Measurements from ENCODE around the gene GALNT9. TPM values are rescaled to one million over a fixed set of nuclear protein-coding genes. Genes with fewer than 3 reads are reported as not detected.

GALNT9 gene
- total and polyA plus RNA-seq, 7 donors = 0.28 to 5.0 (median 2.8) TPM; not detected in 2

DNA sequence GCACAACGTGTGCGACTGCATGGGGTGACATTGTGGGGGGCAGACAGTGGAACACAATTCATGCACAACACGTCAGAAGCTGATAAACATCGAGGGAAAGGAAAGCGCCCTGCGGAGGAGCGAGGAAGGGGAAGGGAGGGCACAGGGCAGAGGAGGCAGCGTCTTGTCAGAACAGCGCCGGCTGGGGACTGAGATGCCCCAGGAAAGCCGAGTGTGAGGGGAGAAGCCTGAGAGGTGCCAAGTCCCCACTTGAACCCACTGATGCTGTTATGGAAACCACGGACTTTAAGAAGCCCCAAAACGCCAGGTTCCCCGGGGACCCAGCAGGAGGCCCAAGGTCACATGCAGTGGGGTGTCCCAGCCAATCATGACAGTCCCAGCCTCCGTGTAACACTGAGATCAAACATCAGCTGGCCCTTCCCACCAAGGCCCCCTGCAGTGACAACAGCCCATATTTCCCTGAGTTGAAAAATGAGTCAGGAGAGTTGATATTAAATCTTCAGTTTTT is 70.0 kb downstream of the GALNT9 start:
- DNase-seq = no peak

GRCh38 chr12:132258543-132258942 is 70.8 kb downstream of the GALNT9 start:
- H3K4me1 ChIP-seq = no peaks in the 10 kb centered on the region
- intact Hi-C loops (cut with DNase I) = no loop called here
- TF ChIP-seq CTCF (IDR thresholded peaks at IDR 0.05) (no peak), EP300 (IDR thresholded peaks at IDR 0.05) (no peak), POLR2AphosphoS5 (IDR thresholded peaks at IDR 0.05) (no peak), POLR2A (IDR thresholded peaks at IDR 0.05) (no peak)

More for the DNA sequence above, 70.0 kb downstream of the GALNT9 start:
- no peak overlapping the region for H3K4me3 ChIP-seq
- H3K9me3 ChIP-seq = no peaks in the 10 kb centered on the region
- no peaks in the 10 kb centered on the region for H3K4me1 ChIP-seq
- no peaks in the 10 kb centered on the region for H3K36me3 ChIP-seq
- intact Hi-C loops (cut with DNase I) = no loop called here
- 66 to 71% methylated on average over 15 of the region's 15 CpGs for WGBS, 2 donors
- TF ChIP-seq POLR2AphosphoS5 (IDR thresholded peaks at IDR 0.05) = no peak
- no peak for TF ChIP-seq CTCF (IDR thresholded peaks at IDR 0.05)
- no peak for TF ChIP-seq POLR2A (IDR thresholded peaks at IDR 0.05)
- no peak for TF ChIP-seq EP300 (IDR thresholded peaks at IDR 0.05)
- peaks cover 0 to 3% (median 0%) of the 10 kb centered on the region in 3 donors for H3K27me3 ChIP-seq
- H3K27ac ChIP-seq = no peak overlapping the region

DNA sequence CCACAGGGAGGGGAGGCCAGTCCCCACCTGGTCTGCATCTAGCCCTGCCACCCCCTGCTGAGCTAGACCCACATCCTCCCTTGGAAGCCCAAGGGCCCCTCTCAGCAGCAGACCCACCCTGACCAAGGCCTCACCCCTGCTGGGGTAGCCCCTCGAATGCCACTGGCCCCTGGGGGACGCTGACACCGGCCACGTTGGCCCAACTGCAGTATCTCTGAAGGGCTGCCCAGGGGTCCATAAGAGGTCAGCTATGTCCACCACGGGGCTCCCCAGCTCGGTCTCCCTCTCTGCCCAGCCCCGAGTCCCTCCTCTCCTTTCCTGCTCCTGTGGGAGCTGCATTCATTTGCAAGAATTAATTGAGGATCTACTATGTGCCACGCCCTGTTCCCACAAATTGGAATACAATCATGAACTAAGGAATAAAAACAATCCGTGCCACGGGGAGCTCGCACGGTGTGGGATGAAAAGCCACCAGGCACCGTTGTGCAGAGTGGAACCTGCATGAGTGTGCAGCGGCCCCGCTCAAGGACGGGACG is 71.4 kb downstream of the GALNT9 start:
- H3K27ac ChIP-seq = no peak overlapping the region
- H3K36me3 ChIP-seq = no peaks in the 10 kb centered on the region
- no peak overlapping the region for H3K4me3 ChIP-seq
- no peaks in the 10 kb centered on the region for H3K9me3 ChIP-seq
- TF ChIP-seq CTCF (IDR thresholded peaks at IDR 0.05) (no peak), EP300 (IDR thresholded peaks at IDR 0.05) (no peak), POLR2AphosphoS5 (IDR thresholded peaks at IDR 0.05) (no peak), POLR2A (IDR thresholded peaks at IDR 0.05) (no peak)
- H3K4me1 ChIP-seq = no peaks in the 10 kb centered on the region
- no peak for DNase-seq
- intact Hi-C loops (cut with DNase I) = no loop called here
- H3K27me3 ChIP-seq = no peaks in the 10 kb centered on the region
- 89 to 91% methylated on average over 17 of the region's 17 CpGs for WGBS, 2 donors

More at GRCh38 chr12:132258543-132258942, 70.8 kb downstream of the GALNT9 start:
- Histone ChIP-seq H3K36me3 (no peaks in the 10 kb centered on the region), H3K9me3 (no peaks in the 10 kb centered on the region), H3K27me3 (no peaks in the 10 kb centered on the region), H3K27ac (no peak overlapping the region), H3K4me3 (no peak overlapping the region)
- DNase-seq = no peak
- 89 to 92% methylated on average over 17 of the region's 17 CpGs for WGBS, 2 donors

DNA sequence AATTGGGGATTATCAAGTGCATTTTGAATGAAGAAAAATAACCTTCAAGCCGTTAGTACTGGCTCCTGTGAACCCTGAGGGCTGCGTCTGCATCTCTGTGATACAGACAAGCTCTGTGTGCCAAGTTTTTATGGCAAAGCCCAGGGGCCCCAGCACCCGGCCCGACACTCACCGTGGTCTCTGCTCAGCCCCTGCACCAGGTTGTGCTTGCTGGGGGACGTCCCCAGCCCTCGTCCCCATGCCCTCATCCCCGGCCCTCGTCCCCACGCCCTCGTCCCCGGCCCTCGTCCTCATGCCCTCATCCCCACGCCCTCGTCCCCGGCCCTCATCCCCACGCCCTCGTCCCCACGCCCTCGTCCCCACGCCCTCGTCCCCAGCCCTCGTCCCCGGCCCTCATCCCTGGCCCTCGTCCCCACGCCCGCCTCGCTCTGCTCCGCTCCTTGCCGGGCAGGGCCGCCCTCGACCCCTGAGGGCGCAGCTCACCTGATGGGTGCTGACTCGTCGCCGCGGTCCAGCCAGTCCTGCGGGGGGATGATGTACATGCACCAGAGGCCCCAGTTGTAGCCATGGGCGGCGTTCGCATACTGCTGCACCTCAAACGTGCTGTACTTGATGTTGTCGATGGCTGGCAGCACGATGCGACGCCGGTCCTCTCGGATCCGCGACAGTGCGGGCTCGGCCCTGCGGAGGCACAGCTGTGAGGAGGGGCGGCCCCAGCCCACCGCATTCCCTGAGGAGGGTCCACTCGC is 72.0 kb downstream of the GALNT9 start:
- TF ChIP-seq EP300 (IDR thresholded peaks at IDR 0.05) (no peak), POLR2AphosphoS5 (IDR thresholded peaks at IDR 0.05) (no peak), CTCF (IDR thresholded peaks at IDR 0.05) (no peak), POLR2A (IDR thresholded peaks at IDR 0.05) (no peak)
- Histone ChIP-seq H3K27ac (no peak overlapping the region), H3K4me1 (no peaks in the 10 kb centered on the region), H3K9me3 (no peaks in the 10 kb centered on the region), H3K27me3 (no peaks in the 10 kb centered on the region), H3K36me3 (no peaks in the 10 kb centered on the region), H3K4me3 (no peak overlapping the region)
- 66 to 81% methylated on average over 56 of the region's 56 CpGs for WGBS, 2 donors
- intact Hi-C loops (cut with DNase I) = no loop called here
- no peak for DNase-seq

All from sigmoid colon (tissue), 7 donors.